GM19372 (cell line): Measurements from ENCODE around the gene CIAO2B.
"Not testable (repeated sequence)": the region's sequence is repeated elsewhere in the genome, so short reads cannot be mapped to it uniquely, and the experiment has no call there.

ENCODE experiments used
- ATAC-seq: cut with Tn5 transposase; IDR thresholded peaks from one replicate; pipeline ENCODE4 v1.9.1; 2021; ENCODE audit warnings: mild to moderate bottlenecking, low read depth, moderate library complexity; ENCODE audit not compliant: unreplicated experiment

The CIAO2B gene

GRCh38 chr16:66942981-66943380, 8.8 kb upstream of the CIAO2B start:
- ATAC-seq: no peak

- no peak for ATAC-seq
These were observed 6.0 kb upstream of the CIAO2B start for GRCh38 chr16:66940236-66940635.

- no peak for ATAC-seq
These were observed 5.2 kb upstream of the CIAO2B start for GRCh38 chr16:66939366-66939765.

GRCh38 chr16:66937725-66938337, 3.6 kb upstream of the CIAO2B start:
- ATAC-seq: no peak

GRCh38 chr16:66936889-66937554, 2.8 kb upstream of the CIAO2B start:
- no peak for ATAC-seq

GRCh38 chr16:66936462-66936861, 2.3 kb upstream of the CIAO2B start:
- no peak for ATAC-seq

- no peak for ATAC-seq
These were observed 1.3 kb upstream of the CIAO2B start, which contains the start of gene CES2 for GRCh38 chr16:66935314-66936011. CES2 (plus strand) TSS chr16:66935516; CDS start chr16:66935636, 120 bp downstream.

GRCh38 chr16:66934839-66935313, 674 bp upstream of the CIAO2B start:
- not testable (repeated sequence) for ATAC-seq

- ATAC-seq: no peak
These were observed 445 bp downstream of the CIAO2B start for GRCh38 chr16:66933776-66934137.

- no peak for ATAC-seq
These were observed 2.1 kb downstream of the CIAO2B start for GRCh38 chr16:66932076-66932475.

GRCh38 chr16:66931665-66932064, 2.5 kb downstream of the CIAO2B start:
- ATAC-seq: no peak

- ATAC-seq: no peak
These were observed 4.0 kb downstream of the CIAO2B start for GRCh38 chr16:66930189-66930588.

GRCh38 chr16:66928702-66929388, 5.4 kb downstream of the CIAO2B start:
- no peak for ATAC-seq

GRCh38 chr16:66927918-66928649, 6.1 kb downstream of the CIAO2B start:
- no peak for ATAC-seq

- no peak for ATAC-seq
These were observed 7.2 kb downstream of the CIAO2B start for GRCh38 chr16:66926961-66927436.

- no peak for ATAC-seq
These were observed 7.8 kb downstream of the CIAO2B start for GRCh38 chr16:66926171-66926947.

GRCh38 chr16:66925322-66925840, 8.8 kb downstream of the CIAO2B start, which contains the start of gene RRAD:
RRAD (minus strand) TSS chr16:66925535; CDS start chr16:66925179, 356 bp downstream.
- ATAC-seq: no peak

- ATAC-seq: no peak
These were observed 9.5 kb downstream of the CIAO2B start for GRCh38 chr16:66924527-66925321.
